Kidney epithelial cell (primary cell): ENCODE data around the gene KRTCAP3. TPM values are rescaled to one million over a fixed set of nuclear protein-coding genes. Genes with fewer than 3 reads are reported as not detected.

ENCODE experiments used
- DNase-seq: peaks from one replicate; pipeline ENCODE4 v3.0.0-alpha.2; 2010; ENCODE audit warnings: low read depth
- H3K27me3 ChIP-seq: 2 replicates; pipeline ENCODE4 v1.6.0; 2011; ENCODE audit warnings: low read length; ENCODE audit not compliant: control insufficient read depth, insufficient read depth
- H3K36me3 ChIP-seq: 2 replicates; pipeline ENCODE4 v1.5.1; 2011; ENCODE audit warnings: low read length; ENCODE audit not compliant: control insufficient read depth, insufficient read depth
- H3K4me3 ChIP-seq: 2 replicates; pipeline ENCODE4 v1.5.1; 2011; ENCODE audit warnings: low read depth, mild to moderate bottlenecking, control low read depth, low read length
- CTCF ChIP-seq: IDR thresholded peaks from 2 replicates; pipeline ENCODE4 v1.5.1; 2011; ENCODE audit warnings: mild to moderate bottlenecking, moderate library complexity, low read length, control low read depth, inconsistent platforms; ENCODE audit not compliant: insufficient read depth, poor library complexity, severe bottlenecking
- total RNA-seq: library from RNA; depleted of rRNA; stranded (reverse); fragments of >200 nt; gene quantifications from 2 replicates; pipeline ENCODE4 v1.2.3, GENCODE V29; 2015

The KRTCAP3 gene
- total RNA-seq, 1 donor from 2014 or later = 10.0 TPM

GRCh38 chr2:27431395-27431794, 10.8 kb upstream of the KRTCAP3 start:
- Histone ChIP-seq H3K27me3 (no peaks in the 10 kb centered on the region), H3K4me3 (no peak overlapping the region), H3K36me3 (peaks cover 3% of the 10 kb centered on the region)
- DNase-seq = no peak
- TF ChIP-seq CTCF = no peak

GRCh38 chr2:27435628-27436027, 6.6 kb upstream of the KRTCAP3 start:
- H3K36me3 ChIP-seq = peaks cover 8% of the 10 kb centered on the region
- H3K4me3 ChIP-seq = no peak overlapping the region
- no peaks in the 10 kb centered on the region for H3K27me3 ChIP-seq
- no peak for DNase-seq
- no peak for TF ChIP-seq CTCF

- no peak for TF ChIP-seq CTCF
- no peak for DNase-seq
- Histone ChIP-seq H3K27me3 (no peaks in the 10 kb centered on the region), H3K36me3 (peaks cover 6% of the 10 kb centered on the region), H3K4me3 (no peak overlapping the region)
These were observed 805 bp upstream of the KRTCAP3 start for GRCh38 chr2:27441226-27441926.

GRCh38 chr2:27442920-27443282, 720 bp downstream of the KRTCAP3 start:
- Histone ChIP-seq H3K36me3 (peaks cover 4% of the 10 kb centered on the region), H3K27me3 (no peaks in the 10 kb centered on the region), H3K4me3 (no peak overlapping the region)
- no peak for TF ChIP-seq CTCF
- no peak for DNase-seq

- Histone ChIP-seq H3K4me3 (no peak overlapping the region), H3K27me3 (no peaks in the 10 kb centered on the region), H3K36me3 (peaks cover 4% of the 10 kb centered on the region)
- no peak for DNase-seq
- no peak for TF ChIP-seq CTCF
These were observed 3.0 kb downstream of the KRTCAP3 start for GRCh38 chr2:27445155-27445554.

GRCh38 chr2:27445615-27446014, 3.4 kb downstream of the KRTCAP3 start:
- no peak for TF ChIP-seq CTCF
- H3K4me3 ChIP-seq = no peak overlapping the region

More at GRCh38 chr2:27445615-27446014, 3.4 kb downstream of the KRTCAP3 start:
- Histone ChIP-seq H3K36me3 (peaks cover 2% of the 10 kb centered on the region), H3K27me3 (no peaks in the 10 kb centered on the region)
- no peak for DNase-seq
